ENCODE results near the gene PLPP3.
A peak's percentile ranks its signal among the peaks of the same experiment; 100 is the strongest.

The PLPP3 gene

DNA sequence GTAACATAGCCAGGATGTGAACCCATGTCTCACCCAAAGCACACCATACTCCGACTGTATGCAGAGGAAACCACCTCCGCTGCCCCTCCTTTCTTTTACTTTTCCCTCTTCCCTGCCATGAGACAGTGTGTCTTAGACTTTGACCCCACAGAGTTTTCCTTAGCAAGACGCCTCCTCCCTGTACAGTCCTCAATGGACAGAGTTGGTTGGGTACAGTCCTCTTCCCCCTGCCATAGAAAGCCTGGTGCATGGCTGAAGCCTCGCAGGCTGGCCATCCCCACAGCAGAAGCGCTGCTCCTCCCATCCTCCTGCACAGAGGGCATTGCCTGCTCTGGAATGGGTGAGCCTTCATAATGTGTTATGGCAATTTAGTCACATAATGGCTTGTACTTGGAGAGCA is 127.9 kb downstream of the PLPP3 start:
- no peak overlapping the region for H3K4ac ChIP-seq (ENCODE audit: low read depth, low read length)
- no peaks in the 10 kb centered on the region for H3K27me3 ChIP-seq (ENCODE audit: insufficient read depth, low read length, poor library complexity)
- H3K9ac ChIP-seq (ENCODE audit: low read length) = no peak overlapping the region
- H3K4me1 ChIP-seq (ENCODE audit: control insufficient read depth, low read depth, low read length) = peaks cover 11% of the 10 kb centered on the region
- H3K27ac ChIP-seq (ENCODE audit: low read depth, low read length) = no peak overlapping the region
- H3K18ac ChIP-seq (ENCODE audit: low read length) = no peak overlapping the region
- no peaks in the 10 kb centered on the region for H3K36me3 ChIP-seq (ENCODE audit: control insufficient read depth, insufficient read depth, low read length)
- DNase-seq = no peak
- no peak overlapping the region for H3K4me3 ChIP-seq (ENCODE audit: low read length)
- no peaks in the 10 kb centered on the region for H3K79me2 ChIP-seq (ENCODE audit: control insufficient read depth, insufficient read depth, low read length)
- H3K23ac ChIP-seq (ENCODE audit: low read length) = no peak overlapping the region
- no peak overlapping the region for H2BK5ac ChIP-seq (ENCODE audit: low read length)
- no CpG with 5 or more reads among the region's 5 CpGs for WGBS (ENCODE audit: extremely low coverage, insufficient coverage, low lambda C conversion rate)
- no peak overlapping the region for H4K5ac ChIP-seq (ENCODE audit: low read length)
- no peak overlapping the region for H3K4me2 ChIP-seq (ENCODE audit: low read length)
- H2AK5ac ChIP-seq (ENCODE audit: low read length) = no peak overlapping the region
- H3K79me1 ChIP-seq (ENCODE audit: low read length) = no peaks in the 10 kb centered on the region
- H2BK15ac ChIP-seq (replicated peaks; ENCODE audit: low read depth) = no peak overlapping the region
- H4K8ac ChIP-seq (ENCODE audit: low read depth, low read length) = no peak overlapping the region
- H2BK120ac ChIP-seq (ENCODE audit: low read depth, low read length) = no peak overlapping the region
- peak overlapping the region; percentile 29 for H3K56ac ChIP-seq (ENCODE audit: low read length)

DNA sequence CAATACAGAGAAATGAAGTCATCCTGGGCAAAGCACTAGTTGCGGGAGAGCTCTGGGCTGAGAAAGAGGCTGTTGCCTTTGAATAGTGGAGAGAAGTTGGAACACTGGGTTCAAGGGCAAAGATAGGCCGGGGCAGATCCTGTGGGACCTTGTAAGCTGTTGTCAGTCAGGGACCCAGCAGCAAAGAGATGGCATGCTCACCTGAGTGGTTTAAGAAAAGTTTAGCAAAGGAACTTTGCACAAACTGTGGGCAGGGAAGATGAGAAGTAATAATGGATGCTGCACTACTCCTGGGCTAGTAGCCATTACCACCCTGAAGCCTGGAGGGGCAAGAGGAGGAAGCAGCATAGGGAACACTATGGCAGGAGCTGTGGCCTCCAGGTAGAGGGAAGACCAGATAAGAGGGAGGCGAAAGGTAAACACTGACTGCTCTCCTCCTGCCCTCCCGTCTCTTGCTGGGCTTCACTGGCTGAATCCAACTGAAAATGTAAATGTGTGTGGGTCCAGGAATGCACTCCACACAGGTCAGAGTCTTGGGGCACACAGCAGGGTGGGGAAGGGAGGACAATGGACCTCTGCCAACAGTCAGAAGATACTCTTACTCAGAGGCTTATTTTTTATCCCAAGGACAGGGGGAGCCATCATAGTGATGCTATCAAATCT is 129.2 kb downstream of the PLPP3 start:
- H4K8ac ChIP-seq (ENCODE audit: low read depth, low read length) = no peak overlapping the region
- no peak overlapping the region for H2BK120ac ChIP-seq (ENCODE audit: low read depth, low read length)
- no peak overlapping the region for H3K4ac ChIP-seq (ENCODE audit: low read depth, low read length)
- WGBS (ENCODE audit: extremely low coverage, insufficient coverage, low lambda C conversion rate) = no CpG with 5 or more reads among the region's 4 CpGs
- no peak overlapping the region for H3K4me2 ChIP-seq (ENCODE audit: low read length)
- H3K36me3 ChIP-seq (ENCODE audit: control insufficient read depth, insufficient read depth, low read length) = no peaks in the 10 kb centered on the region
- H3K4me1 ChIP-seq (ENCODE audit: control insufficient read depth, low read depth, low read length) = peaks cover 11% of the 10 kb centered on the region
- no peak overlapping the region for H3K9ac ChIP-seq (ENCODE audit: low read length)
- no peak overlapping the region for H4K5ac ChIP-seq (ENCODE audit: low read length)
- no peak overlapping the region for H2AK5ac ChIP-seq (ENCODE audit: low read length)
- no peaks in the 10 kb centered on the region for H3K79me2 ChIP-seq (ENCODE audit: control insufficient read depth, insufficient read depth, low read length)
- H2BK5ac ChIP-seq (ENCODE audit: low read length) = no peak overlapping the region
- H2BK15ac ChIP-seq (replicated peaks; ENCODE audit: low read depth) = no peak overlapping the region
- no peaks in the 10 kb centered on the region for H3K79me1 ChIP-seq (ENCODE audit: low read length)
- H3K27ac ChIP-seq (ENCODE audit: low read depth, low read length) = no peak overlapping the region
- H3K23ac ChIP-seq (ENCODE audit: low read length) = no peak overlapping the region
- DNase-seq = peak; percentile 71
- H3K56ac ChIP-seq (ENCODE audit: low read length) = no peak overlapping the region
- no peaks in the 10 kb centered on the region for H3K27me3 ChIP-seq (ENCODE audit: insufficient read depth, low read length, poor library complexity)
- no peak overlapping the region for H3K18ac ChIP-seq (ENCODE audit: low read length)
- no peak overlapping the region for H3K4me3 ChIP-seq (ENCODE audit: low read length)

DNA sequence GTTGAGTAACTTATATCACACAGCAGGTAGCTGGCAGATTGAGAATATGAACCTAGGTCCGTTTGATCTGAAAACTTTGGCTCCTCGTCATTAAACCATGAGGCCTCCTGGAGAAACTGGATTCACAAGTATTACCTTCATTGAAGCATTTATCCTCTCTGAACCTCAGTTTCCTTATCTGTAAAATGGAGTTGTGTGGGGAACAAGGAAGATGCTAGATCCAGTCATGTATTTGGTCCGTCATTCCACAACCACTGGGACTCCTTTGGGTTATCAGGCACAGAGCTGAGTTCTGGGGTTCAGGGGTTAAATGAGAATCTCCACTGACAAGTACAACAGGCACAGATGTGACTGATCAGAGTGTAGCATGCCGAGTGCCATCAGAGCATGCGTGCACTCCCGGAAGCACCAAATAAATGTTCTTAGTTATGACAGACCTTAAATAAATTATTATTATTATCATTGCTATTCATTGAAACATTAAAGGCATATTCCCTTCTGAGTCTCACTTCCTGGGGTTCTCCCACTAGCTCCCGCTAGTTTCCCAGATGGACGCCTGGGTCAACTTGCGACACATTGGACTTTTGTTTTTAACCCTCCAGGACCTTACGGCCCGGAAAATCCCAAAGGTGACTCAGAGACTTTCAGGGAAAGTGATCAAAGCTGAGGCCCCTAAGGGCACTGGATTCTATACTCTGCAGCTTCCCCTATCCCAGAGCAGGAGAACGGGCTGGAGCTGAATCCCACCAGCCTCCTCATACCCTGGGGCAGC is 130.6 kb downstream of the PLPP3 start:
- DNase-seq = peak; percentile 36
- no peak overlapping the region for H2BK15ac ChIP-seq (replicated peaks; ENCODE audit: low read depth)
- no peak overlapping the region for H3K9ac ChIP-seq (ENCODE audit: low read length)
- no peak overlapping the region for H3K4me3 ChIP-seq (ENCODE audit: low read length)
- H4K5ac ChIP-seq (ENCODE audit: low read length) = no peak overlapping the region
- no peak overlapping the region for H2AK5ac ChIP-seq (ENCODE audit: low read length)
- no peaks in the 10 kb centered on the region for H3K79me1 ChIP-seq (ENCODE audit: low read length)
- H3K4me2 ChIP-seq (ENCODE audit: low read length) = no peak overlapping the region
- no peak overlapping the region for H3K18ac ChIP-seq (ENCODE audit: low read length)
- no peaks in the 10 kb centered on the region for H3K36me3 ChIP-seq (ENCODE audit: control insufficient read depth, insufficient read depth, low read length)
- peaks cover 11% of the 10 kb centered on the region for H3K4me1 ChIP-seq (ENCODE audit: control insufficient read depth, low read depth, low read length)
- no peak overlapping the region for H3K27ac ChIP-seq (ENCODE audit: low read depth, low read length)
- H3K27me3 ChIP-seq (ENCODE audit: insufficient read depth, low read length, poor library complexity) = no peaks in the 10 kb centered on the region
- H3K4ac ChIP-seq (ENCODE audit: low read depth, low read length) = no peak overlapping the region
- H2BK5ac ChIP-seq (ENCODE audit: low read length) = no peak overlapping the region
- H2BK120ac ChIP-seq (ENCODE audit: low read depth, low read length) = no peak overlapping the region
- no CpG with 5 or more reads among the region's 12 CpGs for WGBS (ENCODE audit: extremely low coverage, insufficient coverage, low lambda C conversion rate)
- H3K79me2 ChIP-seq (ENCODE audit: control insufficient read depth, insufficient read depth, low read length) = no peaks in the 10 kb centered on the region
- H4K8ac ChIP-seq (ENCODE audit: low read depth, low read length) = no peak overlapping the region
- H3K23ac ChIP-seq (ENCODE audit: low read length) = no peak overlapping the region
- no peak overlapping the region for H3K56ac ChIP-seq (ENCODE audit: low read length)

DNA sequence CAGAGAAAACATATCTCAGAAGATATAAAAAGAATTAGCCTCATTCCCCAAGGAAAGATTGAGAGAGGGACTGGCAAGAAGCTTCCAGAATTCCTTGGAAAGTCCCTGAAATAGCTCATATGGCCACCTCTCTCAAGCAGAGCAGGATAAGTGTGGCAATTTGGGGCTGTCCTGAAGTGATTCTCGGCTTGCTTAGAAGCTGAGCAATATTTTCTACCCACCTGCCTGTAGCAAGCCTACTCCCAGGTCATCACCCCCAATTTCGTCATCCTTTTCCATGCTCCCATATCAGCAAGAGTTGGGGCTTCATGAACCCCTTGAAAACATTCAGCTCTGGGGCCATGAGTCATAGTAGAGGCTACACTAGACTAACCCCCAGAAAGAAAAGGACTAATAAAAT is 131.5 kb downstream of the PLPP3 start:
- H3K27me3 ChIP-seq (ENCODE audit: insufficient read depth, low read length, poor library complexity) = no peaks in the 10 kb centered on the region
- no peak overlapping the region for H2BK120ac ChIP-seq (ENCODE audit: low read depth, low read length)
- no peak overlapping the region for H2BK15ac ChIP-seq (replicated peaks; ENCODE audit: low read depth)
- H3K27ac ChIP-seq (ENCODE audit: low read depth, low read length) = no peak overlapping the region
- no peak overlapping the region for H3K56ac ChIP-seq (ENCODE audit: low read length)
- no peak overlapping the region for H3K4ac ChIP-seq (ENCODE audit: low read depth, low read length)
- no peak overlapping the region for H2BK5ac ChIP-seq (ENCODE audit: low read length)
- H4K8ac ChIP-seq (ENCODE audit: low read depth, low read length) = no peak overlapping the region
- H3K18ac ChIP-seq (ENCODE audit: low read length) = no peak overlapping the region
- H3K9ac ChIP-seq (ENCODE audit: low read length) = no peak overlapping the region
- no peak overlapping the region for H3K4me2 ChIP-seq (ENCODE audit: low read length)
- peaks cover 11% of the 10 kb centered on the region for H3K4me1 ChIP-seq (ENCODE audit: control insufficient read depth, low read depth, low read length)
- no peaks in the 10 kb centered on the region for H3K79me2 ChIP-seq (ENCODE audit: control insufficient read depth, insufficient read depth, low read length)
- no peak overlapping the region for H3K4me3 ChIP-seq (ENCODE audit: low read length)
- H3K23ac ChIP-seq (ENCODE audit: low read length) = no peak overlapping the region
- H4K5ac ChIP-seq (ENCODE audit: low read length) = no peak overlapping the region
- no CpG with 5 or more reads among the region's 2 CpGs for WGBS (ENCODE audit: extremely low coverage, insufficient coverage, low lambda C conversion rate)
- H3K36me3 ChIP-seq (ENCODE audit: control insufficient read depth, insufficient read depth, low read length) = no peaks in the 10 kb centered on the region
- no peak overlapping the region for H2AK5ac ChIP-seq (ENCODE audit: low read length)
- no peak for DNase-seq
- no peaks in the 10 kb centered on the region for H3K79me1 ChIP-seq (ENCODE audit: low read length)

DNA sequence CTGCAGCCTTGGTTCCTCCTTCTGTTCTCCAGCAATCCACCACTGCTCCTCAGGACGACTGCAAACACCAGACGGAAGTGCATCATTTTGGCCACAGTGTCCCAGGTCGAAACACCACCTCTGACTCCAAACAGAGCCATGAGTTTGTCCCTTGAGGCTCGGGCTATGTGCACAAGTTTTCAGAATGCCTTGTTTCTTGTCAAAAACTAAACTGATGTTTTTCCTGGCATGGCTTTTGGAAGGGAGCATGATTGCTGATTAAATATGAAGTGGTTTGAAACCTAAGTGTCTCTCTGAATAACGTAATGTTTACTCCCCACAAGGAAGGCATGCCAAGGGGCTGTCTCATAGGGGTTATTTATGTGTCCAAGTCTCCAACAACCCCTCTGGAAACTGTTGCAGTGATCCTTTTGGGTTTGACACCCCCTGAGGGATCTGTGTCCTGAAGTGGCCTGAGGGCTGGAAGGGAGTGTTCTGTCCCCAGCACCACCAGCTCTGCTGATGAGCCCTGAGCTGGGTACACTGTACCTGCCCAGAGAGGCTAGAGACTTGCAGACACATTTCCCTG is 132.7 kb downstream of the PLPP3 start:
- H3K4ac ChIP-seq (ENCODE audit: low read depth, low read length) = no peak overlapping the region
- DNase-seq = no peak
- no peak overlapping the region for H3K23ac ChIP-seq (ENCODE audit: low read length)
- WGBS (ENCODE audit: extremely low coverage, insufficient coverage, low lambda C conversion rate) = no CpG with 5 or more reads among the region's 5 CpGs
- H3K18ac ChIP-seq (ENCODE audit: low read length) = no peak overlapping the region
- H3K9ac ChIP-seq (ENCODE audit: low read length) = no peak overlapping the region
- peaks cover 5% of the 10 kb centered on the region for H3K4me1 ChIP-seq (ENCODE audit: control insufficient read depth, low read depth, low read length)
- H3K4me3 ChIP-seq (ENCODE audit: low read length) = no peak overlapping the region
- no peak overlapping the region for H2BK5ac ChIP-seq (ENCODE audit: low read length)
- no peak overlapping the region for H2AK5ac ChIP-seq (ENCODE audit: low read length)
- H3K56ac ChIP-seq (ENCODE audit: low read length) = no peak overlapping the region
- no peak overlapping the region for H2BK120ac ChIP-seq (ENCODE audit: low read depth, low read length)
- no peak overlapping the region for H3K4me2 ChIP-seq (ENCODE audit: low read length)
- H4K8ac ChIP-seq (ENCODE audit: low read depth, low read length) = no peak overlapping the region
- H3K27ac ChIP-seq (ENCODE audit: low read depth, low read length) = no peak overlapping the region
- H4K5ac ChIP-seq (ENCODE audit: low read length) = no peak overlapping the region
- H3K36me3 ChIP-seq (ENCODE audit: control insufficient read depth, insufficient read depth, low read length) = no peaks in the 10 kb centered on the region
- H3K79me2 ChIP-seq (ENCODE audit: control insufficient read depth, insufficient read depth, low read length) = no peaks in the 10 kb centered on the region
- no peaks in the 10 kb centered on the region for H3K27me3 ChIP-seq (ENCODE audit: insufficient read depth, low read length, poor library complexity)
- H3K79me1 ChIP-seq (ENCODE audit: low read length) = no peaks in the 10 kb centered on the region
- H2BK15ac ChIP-seq (replicated peaks; ENCODE audit: low read depth) = no peak overlapping the region

All from mesendoderm (in vitro differentiated cells).